ENCODE results near the gene EZH2. TPM values are rescaled to one million over a fixed set of nuclear protein-coding genes. Genes with fewer than 3 reads are reported as not detected.

The EZH2 gene
- total RNA-seq, 2 donors from 2014 or later, result 73.2 to 77.5 TPM

DNA sequence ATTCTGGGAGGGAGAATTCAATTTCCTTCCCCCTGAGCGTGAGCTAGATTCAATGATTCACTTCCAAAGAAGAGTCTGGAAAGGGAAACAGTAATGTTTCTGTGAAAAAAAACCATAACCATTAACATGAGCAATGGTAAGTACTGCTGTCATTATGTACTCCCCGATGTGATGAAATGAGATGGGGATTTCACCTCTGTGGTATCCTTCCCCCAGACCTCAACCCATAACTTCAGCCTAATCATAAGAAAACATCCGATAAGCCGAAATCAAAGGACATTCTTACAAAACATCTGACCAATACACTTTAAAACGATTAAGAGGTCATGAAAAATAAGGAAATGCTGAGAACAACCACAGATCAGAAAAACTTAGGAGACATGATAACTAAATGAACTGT, 27.2 kb downstream of the EZH2 start:
- peaks cover 26% of the 10 kb centered on the region for H3K4me1 Mint-ChIP-seq
- H3K36me3 Mint-ChIP-seq (ENCODE audit: low read depth), result no peaks in the 10 kb centered on the region
- no peaks in the 10 kb centered on the region for H3K9me3 Mint-ChIP-seq
- H3K27me3 Mint-ChIP-seq, result no peaks in the 10 kb centered on the region
- H3K27ac Mint-ChIP-seq, result peak overlapping the region; percentile 79
- peak; percentile 99 for ATAC-seq (replicated peaks)
- H3K4me3 Mint-ChIP-seq, result peak overlapping the region; percentile 68

GRCh38 chr7:148856578-148856881, 27.6 kb downstream of the EZH2 start:
- Mint-ChIP-seq H3K4me3 (peak overlapping the region; percentile 68), H3K27me3 (no peaks in the 10 kb centered on the region), H3K27ac (peak overlapping the region; percentile 79), H3K4me1 (peaks cover 26% of the 10 kb centered on the region), H3K36me3 (ENCODE audit: low read depth) (no peaks in the 10 kb centered on the region), H3K9me3 (no peaks in the 10 kb centered on the region)
- ATAC-seq (replicated peaks), result no peak

DNA sequence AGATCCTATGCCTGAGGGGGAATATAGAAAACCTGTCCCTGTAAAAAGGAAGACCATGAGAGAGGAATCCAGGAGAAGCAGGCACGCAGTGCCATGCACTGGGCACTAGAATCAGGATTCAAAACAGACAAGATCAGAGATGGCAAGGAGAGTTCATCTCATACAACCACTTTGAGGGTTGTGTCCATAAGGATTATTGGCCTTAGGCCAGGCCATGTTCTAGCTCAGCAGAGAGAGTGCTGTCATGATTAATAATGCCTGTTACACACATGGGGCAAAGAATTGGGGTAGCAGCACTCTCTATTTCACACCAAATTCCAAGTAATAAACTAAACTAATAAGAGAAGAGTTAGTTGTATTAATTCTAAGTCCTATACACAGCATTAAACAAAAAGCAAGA, 29.1 kb downstream of the EZH2 start:
- peaks cover 26% of the 10 kb centered on the region for H3K4me1 Mint-ChIP-seq
- H3K4me3 Mint-ChIP-seq, result no peak overlapping the region
- H3K27ac Mint-ChIP-seq, result no peak overlapping the region
- no peaks in the 10 kb centered on the region for H3K27me3 Mint-ChIP-seq
- H3K36me3 Mint-ChIP-seq (ENCODE audit: low read depth), result no peaks in the 10 kb centered on the region
- no peaks in the 10 kb centered on the region for H3K9me3 Mint-ChIP-seq
- no peak for ATAC-seq (replicated peaks)

DNA sequence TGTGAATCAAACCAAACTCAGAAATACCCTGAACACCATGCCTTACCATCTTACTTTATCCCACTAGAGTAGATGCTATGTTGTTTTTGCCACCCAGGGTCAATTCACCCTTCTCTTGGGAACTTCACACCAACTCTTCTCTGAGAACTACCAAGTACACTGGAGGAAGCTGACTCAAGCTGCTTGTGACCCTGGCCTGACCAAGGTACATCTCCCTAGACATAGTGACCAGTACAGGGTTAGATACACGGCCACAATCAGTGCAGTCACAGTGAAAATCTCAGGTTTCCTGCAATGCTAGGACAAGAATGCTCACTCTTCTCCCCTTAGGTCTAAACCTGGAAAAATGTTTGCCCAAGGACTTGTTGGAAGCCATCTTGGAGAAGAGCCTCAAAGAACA, 31.8 kb downstream of the EZH2 start:
- Mint-ChIP-seq H3K27ac (peak overlapping the region; percentile 31), H3K9me3 (no peaks in the 10 kb centered on the region), H3K27me3 (no peaks in the 10 kb centered on the region), H3K36me3 (ENCODE audit: low read depth) (no peaks in the 10 kb centered on the region), H3K4me1 (peaks cover 30% of the 10 kb centered on the region), H3K4me3 (no peak overlapping the region)
- ATAC-seq (replicated peaks), result no peak

GRCh38 chr7:148850564-148850963, 33.5 kb downstream of the EZH2 start:
- peaks cover 25% of the 10 kb centered on the region for H3K4me1 Mint-ChIP-seq
- peaks cover 10% of the 10 kb centered on the region for H3K36me3 Mint-ChIP-seq (ENCODE audit: low read depth)
- H3K27me3 Mint-ChIP-seq, result no peaks in the 10 kb centered on the region
- no peak overlapping the region for H3K27ac Mint-ChIP-seq
- no peaks in the 10 kb centered on the region for H3K9me3 Mint-ChIP-seq
- H3K4me3 Mint-ChIP-seq, result no peak overlapping the region
- ATAC-seq (replicated peaks), result no peak

DNA sequence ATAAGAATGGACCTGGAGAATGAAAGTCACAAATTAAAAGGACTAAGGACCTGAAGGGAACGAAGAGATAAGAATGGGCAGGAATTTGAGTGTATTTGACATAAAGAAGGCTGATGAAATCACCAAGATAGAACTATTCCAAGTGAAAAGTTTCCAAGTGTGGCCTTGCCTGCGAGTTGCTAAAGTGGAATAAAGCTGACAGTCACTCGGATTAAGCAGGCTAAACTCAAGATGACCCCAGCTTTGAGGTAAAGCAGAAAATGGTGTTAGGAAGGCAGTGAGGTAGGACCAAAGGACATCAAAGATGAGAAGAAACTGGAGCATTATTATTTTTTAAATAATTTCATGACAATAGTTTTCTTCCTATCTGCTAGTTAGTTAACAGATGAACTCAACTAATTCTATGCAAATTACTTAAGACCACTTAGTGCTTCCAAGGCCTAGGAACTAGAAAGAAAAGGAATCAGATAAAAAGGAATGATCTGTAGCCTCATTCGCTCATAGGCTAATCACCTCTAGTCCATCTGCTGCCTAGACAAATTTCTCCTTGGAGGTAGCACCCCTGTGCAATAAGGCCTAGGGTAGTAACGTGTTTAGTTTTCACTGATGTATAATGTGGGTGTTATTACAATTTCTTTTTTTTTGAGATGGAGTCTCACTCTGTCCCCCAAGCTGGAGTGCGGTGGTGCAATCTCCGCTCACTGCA, 34.5 kb downstream of the EZH2 start:
- H3K27ac Mint-ChIP-seq, result no peak overlapping the region
- ATAC-seq (replicated peaks), result no peak
- H3K4me3 Mint-ChIP-seq, result no peak overlapping the region
- no peaks in the 10 kb centered on the region for H3K9me3 Mint-ChIP-seq
- H3K36me3 Mint-ChIP-seq (ENCODE audit: low read depth), result peaks cover 20% of the 10 kb centered on the region
- peaks cover 27% of the 10 kb centered on the region for H3K4me1 Mint-ChIP-seq
- H3K27me3 Mint-ChIP-seq, result no peaks in the 10 kb centered on the region

GRCh38 chr7:148847815-148848734, 36.0 kb downstream of the EZH2 start:
- Mint-ChIP-seq H3K36me3 (ENCODE audit: low read depth) (peaks cover 26% of the 10 kb centered on the region), H3K27me3 (no peaks in the 10 kb centered on the region), H3K4me1 (peaks cover 27% of the 10 kb centered on the region), H3K4me3 (no peak overlapping the region), H3K9me3 (no peaks in the 10 kb centered on the region), H3K27ac (no peak overlapping the region)
- ATAC-seq (replicated peaks), result no peak

- ATAC-seq (replicated peaks), result no peak
- Mint-ChIP-seq H3K27ac (peak overlapping the region; percentile 54), H3K9me3 (no peaks in the 10 kb centered on the region), H3K27me3 (no peaks in the 10 kb centered on the region), H3K36me3 (ENCODE audit: low read depth) (peaks cover 63% of the 10 kb centered on the region), H3K4me3 (no peak overlapping the region), H3K4me1 (peaks cover 6% of the 10 kb centered on the region)
Measured at GRCh38 chr7:148838905-148839304, 45.2 kb downstream of the EZH2 start.

DNA sequence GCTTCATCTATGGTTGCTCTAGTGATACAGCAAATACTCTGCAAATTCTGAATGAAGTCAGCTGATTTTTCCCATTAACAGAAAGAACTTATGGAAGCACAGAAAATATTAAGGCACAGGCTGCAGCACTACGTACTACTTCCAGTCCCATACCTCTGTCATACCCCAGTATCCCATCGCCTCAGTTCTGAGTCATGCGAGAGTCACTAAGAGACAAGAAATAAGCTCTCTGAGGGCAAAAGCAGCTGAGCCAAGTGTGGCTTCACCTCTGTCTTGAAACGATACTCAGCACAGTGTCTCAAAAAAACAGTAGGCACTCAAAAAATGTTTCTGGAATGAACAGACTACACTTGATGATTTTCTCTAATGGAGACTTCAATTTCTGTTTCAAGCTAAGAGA, 48.2 kb downstream of the EZH2 start:
- no peak for ATAC-seq (replicated peaks)
- no peaks in the 10 kb centered on the region for H3K9me3 Mint-ChIP-seq
- peaks cover 6% of the 10 kb centered on the region for H3K4me1 Mint-ChIP-seq
- H3K27me3 Mint-ChIP-seq, result no peaks in the 10 kb centered on the region
- H3K36me3 Mint-ChIP-seq (ENCODE audit: low read depth), result peaks cover 80% of the 10 kb centered on the region
- no peak overlapping the region for H3K27ac Mint-ChIP-seq
- no peak overlapping the region for H3K4me3 Mint-ChIP-seq

DNA sequence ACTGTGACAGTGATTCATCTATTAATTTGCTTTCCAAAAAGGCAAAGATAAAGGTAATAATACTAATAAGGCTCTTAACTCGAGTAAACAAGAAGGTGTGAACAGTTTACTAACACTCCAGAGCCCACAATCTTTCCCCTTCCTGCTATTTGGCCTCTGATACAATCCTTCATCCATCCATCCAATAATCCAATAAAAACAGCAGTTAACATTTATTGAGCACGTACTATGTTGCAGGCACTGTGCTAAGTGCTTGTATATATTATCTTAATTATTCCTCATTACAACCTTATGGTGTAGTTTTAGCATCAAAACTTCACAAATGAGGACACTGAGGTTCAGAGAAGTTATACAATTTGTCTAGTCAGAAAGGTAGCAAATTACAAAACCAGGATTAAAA, 49.5 kb downstream of the EZH2 start:
- Mint-ChIP-seq H3K36me3 (ENCODE audit: low read depth) (peaks cover 91% of the 10 kb centered on the region), H3K9me3 (no peaks in the 10 kb centered on the region), H3K4me3 (no peak overlapping the region), H3K4me1 (peaks cover 6% of the 10 kb centered on the region), H3K27me3 (no peaks in the 10 kb centered on the region), H3K27ac (no peak overlapping the region)
- no peak for ATAC-seq (replicated peaks)

- Mint-ChIP-seq H3K9me3 (no peaks in the 10 kb centered on the region), H3K36me3 (ENCODE audit: low read depth) (peaks cover 90% of the 10 kb centered on the region), H3K4me3 (no peak overlapping the region), H3K4me1 (no peaks in the 10 kb centered on the region), H3K27ac (no peak overlapping the region), H3K27me3 (no peaks in the 10 kb centered on the region)
- no peak for ATAC-seq (replicated peaks)
Measured at GRCh38 chr7:148831782-148832181, 52.3 kb downstream of the EZH2 start.

GRCh38 chr7:148830897-148831692, 53.0 kb downstream of the EZH2 start:
- no peak overlapping the region for H3K27ac Mint-ChIP-seq
- no peaks in the 10 kb centered on the region for H3K4me1 Mint-ChIP-seq
- H3K9me3 Mint-ChIP-seq, result no peaks in the 10 kb centered on the region
- no peaks in the 10 kb centered on the region for H3K27me3 Mint-ChIP-seq
- no peak for ATAC-seq (replicated peaks)
- H3K36me3 Mint-ChIP-seq (ENCODE audit: low read depth), result peaks cover 90% of the 10 kb centered on the region
- H3K4me3 Mint-ChIP-seq, result no peak overlapping the region

DNA sequence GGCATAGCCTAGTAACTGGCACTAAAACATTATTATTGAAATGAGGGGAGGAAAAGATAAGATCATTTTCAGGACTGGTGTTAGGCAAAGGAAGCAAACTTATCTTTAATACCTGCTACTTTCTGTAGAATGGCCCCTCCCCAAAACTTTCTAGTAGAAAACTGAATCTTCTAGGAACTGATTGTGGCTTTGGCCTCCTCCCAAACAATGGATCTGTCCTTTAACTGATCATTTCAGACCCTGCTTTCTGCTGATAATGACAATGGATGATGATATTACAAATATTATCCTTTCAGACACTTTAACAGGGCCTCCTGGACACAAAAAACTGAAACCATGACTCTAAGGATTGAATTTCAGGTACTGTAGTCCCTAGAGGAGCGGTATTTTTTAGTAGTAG, 55.1 kb downstream of the EZH2 start:
- Mint-ChIP-seq H3K9me3 (no peaks in the 10 kb centered on the region), H3K27ac (no peak overlapping the region), H3K27me3 (no peaks in the 10 kb centered on the region), H3K36me3 (ENCODE audit: low read depth) (peaks cover 93% of the 10 kb centered on the region), H3K4me3 (no peak overlapping the region), H3K4me1 (no peaks in the 10 kb centered on the region)
- ATAC-seq (replicated peaks), result no peak

DNA sequence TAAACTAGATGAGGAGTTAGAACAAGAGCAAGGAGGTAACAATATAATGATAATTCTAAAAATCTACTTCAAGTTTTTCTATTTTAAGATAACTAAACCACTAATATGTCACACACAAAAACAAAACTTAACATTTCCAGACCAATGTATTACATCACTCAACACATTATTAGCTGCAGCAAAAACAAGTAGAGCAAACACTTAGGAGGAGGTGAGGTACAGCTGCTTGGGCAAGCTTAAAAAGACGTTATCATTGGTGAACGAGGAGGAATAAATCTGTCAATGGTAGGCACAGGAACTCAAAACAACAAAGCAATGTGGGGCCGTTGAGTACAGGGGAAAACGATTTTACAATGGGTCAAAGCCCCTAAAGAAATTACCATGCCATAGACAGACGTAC, 58.8 kb downstream of the EZH2 start:
- Mint-ChIP-seq H3K27ac (no peak overlapping the region), H3K4me3 (no peak overlapping the region), H3K27me3 (no peaks in the 10 kb centered on the region), H3K4me1 (no peaks in the 10 kb centered on the region), H3K9me3 (no peaks in the 10 kb centered on the region), H3K36me3 (ENCODE audit: low read depth) (peaks cover 90% of the 10 kb centered on the region)
- ATAC-seq (replicated peaks), result no peak

All from activated T-helper 17 cell treated with anti-CD3 and anti-CD28 coated beads, Interleukin-2, amount 50 U/mL, for 72 hours (primary cell).